ENCODE data around the gene EHD1.

DNA sequence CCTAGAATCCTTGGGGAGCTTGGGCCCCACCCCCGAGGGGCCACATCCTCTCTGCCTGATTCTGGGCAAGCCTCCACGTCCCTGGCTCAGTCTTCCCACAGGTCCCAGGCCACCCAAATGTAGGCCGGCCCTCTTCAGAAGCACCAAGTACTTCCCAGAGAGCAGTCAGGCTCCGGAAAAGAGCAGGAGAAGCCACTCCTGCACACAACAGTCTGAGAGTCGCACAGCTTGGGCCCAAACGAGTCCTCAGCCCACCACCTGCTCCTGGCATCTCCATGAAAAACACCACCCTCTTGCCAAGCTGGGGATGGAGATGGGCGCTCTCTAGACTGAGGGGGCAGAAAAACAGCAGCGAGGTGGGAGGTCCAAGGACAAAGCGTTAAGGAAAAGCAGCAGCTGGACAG, 15.4 kb downstream of the EHD1 start:
- TF ChIP-seq POLR2AphosphoS5 (IDR thresholded peaks at IDR 0.05; ENCODE audit: low read depth, low read length) = no peak
- TF ChIP-seq POLR2A (IDR thresholded peaks at IDR 0.05; ENCODE audit: low read depth, low read length) = no peak
- TF ChIP-seq TAF1 (IDR thresholded peaks at IDR 0.05; ENCODE audit: borderline replicate concordance, low read depth, low read length) = no peak
